NT2/D1 (cell line): ENCODE measurements around the gene TMEM121B.

Source experiments
- SUZ12 ChIP-seq: IDR thresholded peaks from 2 replicates; pipeline ENCODE4 v1.6.1; 2011; ENCODE audit not compliant: insufficient read length, insufficient read depth; ENCODE audit errors: extremely low read depth
- YY1 ChIP-seq: IDR thresholded peaks from 2 replicates; pipeline ENCODE4 v1.6.1; 2011; ENCODE audit not compliant: insufficient read length, insufficient read depth
- ZNF274 ChIP-seq: IDR thresholded peaks from 2 replicates; pipeline ENCODE4 v1.6.1; 2011; ENCODE audit warnings: mild to moderate bottlenecking, low read depth, low read length

DNA sequence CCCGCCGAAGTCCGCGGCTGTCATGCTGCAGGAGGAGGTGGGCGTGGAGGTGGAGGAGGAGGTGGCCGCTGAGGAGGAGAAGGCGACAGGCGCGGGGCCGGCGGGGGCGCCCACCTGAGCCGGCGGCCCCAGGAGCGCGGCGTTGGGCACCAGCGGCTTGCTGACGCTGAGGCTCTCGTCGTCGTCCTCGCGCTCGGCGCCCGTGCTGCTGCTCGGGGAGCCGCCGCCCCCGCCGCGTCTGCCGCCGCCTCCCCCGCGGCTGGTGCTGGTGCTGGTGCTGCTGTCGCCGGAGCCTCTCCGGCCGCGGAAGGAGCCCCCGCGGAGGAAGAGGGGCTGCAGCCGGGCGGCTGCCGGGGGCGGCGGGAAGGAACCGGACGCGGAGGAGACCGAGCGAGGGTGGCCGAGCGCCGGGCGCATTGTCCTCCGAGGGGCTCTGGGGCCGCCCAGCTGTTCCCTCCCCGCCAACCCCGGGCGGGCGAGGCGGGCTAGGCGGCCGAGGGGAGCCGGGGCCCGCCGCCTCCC lies 388 bp downstream of the TMEM121B start:
- TF ChIP-seq SUZ12 (no peak), YY1 (no peak), ZNF274 (no peak)
